HEK293 (cell line): ENCODE measurements around the gene CHRNA9.

Experiments
- CTCF ChIA-PET: fragments of 350-600 bp; formaldehyde crosslinking; extraction: SDS; loops from one replicate; lab custom pipeline; 2021; ENCODE audit warnings: antibody characterized with exemption; lab: Yijun Ruan, JAX
- POLR2A ChIA-PET: fragments of 300-600 bp; formaldehyde crosslinking; extraction: SDS; loops from one replicate; lab custom pipeline; 2020; ENCODE audit warnings: antibody characterized with exemption, inconsistent platforms; lab: Yijun Ruan, JAX
- H3K27ac ChIP-seq: fragments of 200-500 bp; sonication (Bioruptor generic); 2 replicates; pipeline ENCODE4 v1.5.1; 2014; ENCODE audit warnings: low read depth, low read length, control low read depth, inconsistent platforms; ENCODE audit errors: extremely low read depth
- H3K36me3 ChIP-seq, 2 experiments: fragments of 200-500 bp in 1 of 2; sonication (Bioruptor generic) in 1 of 2; 1 replicate in 1 of 2; 2 replicates in 1 of 2; pipeline ENCODE4 v1.5.1; 2014 to 2017; ENCODE audit warnings: inconsistent platforms in 2 of 2, low read length in 2 of 2; ENCODE audit not compliant: control insufficient read depth in 2 of 2, insufficient read depth in 1 of 2
- H3K4me1 ChIP-seq: fragments of 200-500 bp; sonication (Bioruptor generic); 2 replicates; pipeline ENCODE4 v1.5.1; 2014; ENCODE audit warnings: mild to moderate bottlenecking, low read length, inconsistent platforms; ENCODE audit not compliant: control insufficient read depth, insufficient read depth
- H3K4me3 ChIP-seq: 2 replicates; pipeline ENCODE4 v1.5.1; 2011; ENCODE audit warnings: low read depth, mild to moderate bottlenecking, control low read depth, low read length, moderate library complexity
- H3K9me3 ChIP-seq: fragments of 200-500 bp; sonication (Bioruptor generic); 2 replicates; pipeline ENCODE4 v1.5.1; 2014; ENCODE audit warnings: low read depth, low read length, inconsistent platforms; ENCODE audit not compliant: control insufficient read depth, insufficient read depth
- KLF9 ChIP-seq: fragments of 450-650 bp; formaldehyde crosslinking; IDR thresholded peaks from 2 replicates; pipeline ENCODE4 v1.5.1; 2016; ENCODE audit warnings: missing biosample characterization, missing genetic modification characterization, low read depth
- PRDM1 ChIP-seq: fragments of 450-650 bp; formaldehyde crosslinking; IDR thresholded peaks from 2 replicates; pipeline ENCODE4; 2016; ENCODE audit warnings: missing biosample characterization, missing genetic modification characterization
- SCRT1 ChIP-seq: fragments of 450-650 bp; formaldehyde crosslinking; IDR thresholded peaks from 2 replicates; pipeline ENCODE4 v1.5.1; 2016; ENCODE audit warnings: missing biosample characterization, missing genetic modification characterization, borderline replicate concordance
- SP2 ChIP-seq: fragments of 450-650 bp; formaldehyde crosslinking; IDR thresholded peaks from 2 replicates; pipeline ENCODE4 v1.5.1; 2016; ENCODE audit warnings: missing biosample characterization, missing genetic modification characterization
- ZNF112 ChIP-seq: fragments of 450-650 bp; formaldehyde crosslinking; IDR thresholded peaks from 2 replicates; pipeline ENCODE4 v1.5.0; 2017; ENCODE audit warnings: missing biosample characterization, missing genetic modification characterization
- ZNF121 ChIP-seq: fragments of 450-650 bp; formaldehyde crosslinking; IDR thresholded peaks from 2 replicates; pipeline ENCODE4 v1.5.1; 2016; ENCODE audit warnings: missing biosample characterization, missing genetic modification characterization
- ZNF133 ChIP-seq: fragments of 450-650 bp; formaldehyde crosslinking; IDR thresholded peaks from 2 replicates; pipeline ENCODE4 v1.5.1; 2016; ENCODE audit warnings: missing biosample characterization, missing genetic modification characterization
- ZNF148 ChIP-seq: fragments of 450-650 bp; formaldehyde crosslinking; IDR thresholded peaks from 2 replicates; pipeline ENCODE4 v1.5.0; 2017; ENCODE audit warnings: missing biosample characterization, missing genetic modification characterization, borderline replicate concordance
- ZNF23 ChIP-seq: fragments of 450-650 bp; formaldehyde crosslinking; IDR thresholded peaks from 2 replicates; pipeline ENCODE4 v1.5.1; 2016; ENCODE audit warnings: missing biosample characterization, missing genetic modification characterization, borderline replicate concordance
- ZNF335 ChIP-seq: fragments of 450-650 bp; formaldehyde crosslinking; conservative IDR thresholded peaks from 2 replicates; pipeline ENCODE4 v1.5.1; 2016; ENCODE audit warnings: missing biosample characterization, missing genetic modification characterization
- ZNF426 ChIP-seq: fragments of 450-650 bp; formaldehyde crosslinking; IDR thresholded peaks from 2 replicates; pipeline ENCODE4 v1.5.1; 2017; ENCODE audit warnings: missing biosample characterization, missing genetic modification characterization, mild to moderate bottlenecking, inconsistent platforms, moderate library complexity
- ZNF544 ChIP-seq: fragments of 450-650 bp; formaldehyde crosslinking; IDR thresholded peaks from 2 replicates; pipeline ENCODE4 v1.5.0; 2017; ENCODE audit warnings: missing biosample characterization, missing genetic modification characterization
- ZNF548 ChIP-seq: fragments of 450-650 bp; formaldehyde crosslinking; IDR thresholded peaks from 2 replicates; pipeline ENCODE4 v1.5.1; 2016; ENCODE audit warnings: missing biosample characterization, missing genetic modification characterization
- ZNF549 ChIP-seq: fragments of 450-650 bp; IDR thresholded peaks from 2 replicates; pipeline ENCODE4 v1.5.1; 2018; ENCODE audit warnings: missing biosample characterization, missing genetic modification characterization, mild to moderate bottlenecking, inconsistent platforms, moderate library complexity
- ZNF585B ChIP-seq: fragments of 450-650 bp; formaldehyde crosslinking; IDR thresholded peaks from 2 replicates; pipeline ENCODE4 v1.5.1; 2016; ENCODE audit warnings: missing biosample characterization, missing genetic modification characterization
- ZSCAN16 ChIP-seq: fragments of 450-650 bp; formaldehyde crosslinking; IDR thresholded peaks from 2 replicates; pipeline ENCODE4 v1.5.1; 2016; ENCODE audit warnings: missing biosample characterization, missing genetic modification characterization
- ZSCAN30 ChIP-seq: fragments of 450-650 bp; IDR thresholded peaks from 2 replicates; pipeline ENCODE4 v1.5.1; 2018; ENCODE audit warnings: missing biosample characterization, mild to moderate bottlenecking, missing genetic modification characterization, moderate library complexity
- TF ChIP-seq, protein P1 (sequence below): sonication (generic); formaldehyde crosslinking; IDR thresholded peaks from 2 replicates; pipeline ENCODE4 v1.8.1; 2022; ENCODE audit warnings: mild to moderate bottlenecking, moderate library complexity, missing genetic modification reagents
- TF ChIP-seq, protein P2 (sequence below): fragments of 450-650 bp; IDR thresholded peaks from 2 replicates; pipeline ENCODE4 v1.5.1; 2018; ENCODE audit warnings: missing biosample characterization, missing genetic modification characterization
- TF ChIP-seq, protein P3 (sequence below): fragments of 450-650 bp; formaldehyde crosslinking; IDR thresholded peaks from 2 replicates; pipeline ENCODE4 v1.5.1; 2016; ENCODE audit warnings: missing biosample characterization, missing genetic modification characterization, low read depth

The CHRNA9 gene

GRCh38 chr4:40288566-40288965 lies 46.6 kb upstream of the CHRNA9 start:
- no peaks in the 10 kb centered on the region for H3K9me3 ChIP-seq
- TF ChIP-seq, protein P1, sequence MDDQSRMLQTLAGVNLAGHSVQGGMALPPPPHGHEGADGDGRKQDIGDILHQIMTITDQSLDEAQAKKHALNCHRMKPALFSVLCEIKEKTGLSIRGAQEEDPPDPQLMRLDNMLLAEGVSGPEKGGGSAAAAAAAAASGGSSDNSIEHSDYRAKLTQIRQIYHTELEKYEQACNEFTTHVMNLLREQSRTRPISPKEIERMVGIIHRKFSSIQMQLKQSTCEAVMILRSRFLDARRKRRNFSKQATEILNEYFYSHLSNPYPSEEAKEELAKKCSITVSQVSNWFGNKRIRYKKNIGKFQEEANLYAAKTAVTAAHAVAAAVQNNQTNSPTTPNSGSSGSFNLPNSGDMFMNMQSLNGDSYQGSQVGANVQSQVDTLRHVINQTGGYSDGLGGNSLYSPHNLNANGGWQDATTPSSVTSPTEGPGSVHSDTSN, result no peak
- TF ChIP-seq ZNF548 (tag by site-specific recombination) (no peak), SP2 (tag by site-specific recombination) (no peak), ZNF133 (tag by site-specific recombination) (no peak), PRDM1 (no peak), ZNF585B (tag by site-specific recombination) (no peak), ZNF112 (tag by site-specific recombination) (no peak), ZNF121 (tag by site-specific recombination) (no peak), ZNF148 (tag by site-specific recombination) (no peak), ZNF23 (tag by site-specific recombination) (no peak), KLF9 (tag by site-specific recombination) (no peak), ZSCAN16 (tag by site-specific recombination) (no peak), ZNF549 (tag by site-specific recombination) (no peak), SCRT1 (tag by site-specific recombination) (no peak), ZNF544 (no peak), ZNF335 (tag by site-specific recombination) (no peak), ZSCAN30 (no peak), ZNF426 (no peak)
- TF ChIP-seq, protein P2, sequence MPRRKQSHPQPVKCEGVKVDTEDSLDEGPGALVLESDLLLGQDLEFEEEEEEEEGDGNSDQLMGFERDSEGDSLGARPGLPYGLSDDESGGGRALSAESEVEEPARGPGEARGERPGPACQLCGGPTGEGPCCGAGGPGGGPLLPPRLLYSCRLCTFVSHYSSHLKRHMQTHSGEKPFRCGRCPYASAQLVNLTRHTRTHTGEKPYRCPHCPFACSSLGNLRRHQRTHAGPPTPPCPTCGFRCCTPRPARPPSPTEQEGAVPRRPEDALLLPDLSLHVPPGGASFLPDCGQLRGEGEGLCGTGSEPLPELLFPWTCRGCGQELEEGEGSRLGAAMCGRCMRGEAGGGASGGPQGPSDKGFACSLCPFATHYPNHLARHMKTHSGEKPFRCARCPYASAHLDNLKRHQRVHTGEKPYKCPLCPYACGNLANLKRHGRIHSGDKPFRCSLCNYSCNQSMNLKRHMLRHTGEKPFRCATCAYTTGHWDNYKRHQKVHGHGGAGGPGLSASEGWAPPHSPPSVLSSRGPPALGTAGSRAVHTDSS (tag by site-specific recombination), result no peak
- TF ChIP-seq, protein P3, sequence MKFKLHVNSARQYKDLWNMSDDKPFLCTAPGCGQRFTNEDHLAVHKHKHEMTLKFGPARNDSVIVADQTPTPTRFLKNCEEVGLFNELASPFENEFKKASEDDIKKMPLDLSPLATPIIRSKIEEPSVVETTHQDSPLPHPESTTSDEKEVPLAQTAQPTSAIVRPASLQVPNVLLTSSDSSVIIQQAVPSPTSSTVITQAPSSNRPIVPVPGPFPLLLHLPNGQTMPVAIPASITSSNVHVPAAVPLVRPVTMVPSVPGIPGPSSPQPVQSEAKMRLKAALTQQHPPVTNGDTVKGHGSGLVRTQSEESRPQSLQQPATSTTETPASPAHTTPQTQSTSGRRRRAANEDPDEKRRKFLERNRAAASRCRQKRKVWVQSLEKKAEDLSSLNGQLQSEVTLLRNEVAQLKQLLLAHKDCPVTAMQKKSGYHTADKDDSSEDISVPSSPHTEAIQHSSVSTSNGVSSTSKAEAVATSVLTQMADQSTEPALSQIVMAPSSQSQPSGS (tag by site-specific recombination), result no peak
- CTCF ChIA-PET, result interaction anchor here (0.6 to 1.9 kb wide), 2 partner anchors 37 to 63 kb away, joined by 3 to 12 read pairs; no protein-coding TSS in a partner anchor
- H3K36me3 ChIP-seq, result no peaks in the 10 kb centered on the region
- POLR2A ChIA-PET, result no interaction called here
- no peak overlapping the region for H3K4me3 ChIP-seq
- no peak overlapping the region for H3K27ac ChIP-seq
- no peaks in the 10 kb centered on the region for H3K4me1 ChIP-seq
